GM12873 (cell line): Measurements from ENCODE around the gene SHISA6.

Source experiments
- CTCF ChIP-seq: IDR thresholded peaks from 2 replicates; pipeline ENCODE4 v1.5.1; 2012; ENCODE audit warnings: low read depth, mild to moderate bottlenecking, moderate library complexity, low read length, control low read depth; ENCODE audit not compliant: insufficient read depth; ENCODE audit errors: missing control alignments

Gene SHISA6

DNA sequence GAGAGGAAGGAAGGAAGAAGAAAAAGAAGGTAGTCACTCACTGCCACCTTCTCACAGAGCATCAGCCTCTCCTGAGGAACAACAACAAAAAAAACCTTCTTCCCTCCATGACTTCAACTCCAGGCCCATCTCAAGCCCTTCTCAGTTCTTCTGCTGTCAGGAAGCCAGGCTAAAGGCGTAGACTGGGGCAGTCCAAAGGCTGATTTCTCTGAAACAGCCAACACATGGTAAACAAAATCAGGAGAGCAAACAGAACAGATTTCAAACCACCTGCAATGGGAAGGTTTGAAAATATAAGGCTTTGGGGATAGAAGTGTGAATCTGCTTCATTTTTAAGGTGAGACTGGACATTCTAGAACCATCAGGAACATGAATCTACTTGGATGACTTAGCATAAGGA is 200.0 kb downstream of the SHISA6 start:
- TF ChIP-seq CTCF: no peak

DNA sequence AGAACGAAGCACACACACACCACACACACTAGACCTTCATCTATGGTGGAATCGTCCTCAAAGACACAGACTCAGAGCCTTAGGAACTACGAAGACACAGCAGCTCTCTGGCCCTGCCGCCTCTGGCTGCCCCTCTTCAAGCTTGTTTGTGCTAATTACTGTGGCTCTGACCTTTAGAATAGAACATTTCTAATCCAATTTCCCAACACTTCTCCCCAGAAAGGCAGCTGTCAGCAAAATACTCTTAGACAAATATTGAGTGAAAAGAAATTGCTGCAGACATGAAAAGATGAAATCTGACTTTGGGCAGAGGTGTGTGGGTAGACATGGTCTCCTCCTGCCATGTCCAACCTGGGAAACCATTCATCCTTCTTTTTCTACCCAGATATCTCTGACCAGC is 205.3 kb downstream of the SHISA6 start:
- no peak for TF ChIP-seq CTCF

DNA sequence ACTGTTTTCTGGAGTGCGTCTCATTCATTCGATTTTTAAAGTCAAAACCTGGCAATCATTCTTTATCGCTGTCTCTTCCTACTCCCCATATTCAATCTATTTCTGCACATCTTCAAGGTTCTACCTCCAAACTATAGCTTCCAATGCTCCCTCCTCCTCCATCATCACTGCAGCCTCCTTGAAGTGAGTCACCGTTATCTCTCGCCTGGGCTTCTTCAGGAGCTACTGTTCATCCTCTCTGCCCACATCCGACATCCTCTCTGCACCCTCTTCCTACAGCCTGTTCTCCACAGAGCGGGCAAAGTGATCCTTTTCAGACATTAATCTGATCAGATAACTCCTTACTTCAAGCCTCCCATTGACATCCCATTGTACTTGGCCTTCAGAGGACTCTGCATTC is 213.1 kb downstream of the SHISA6 start:
- no peak for TF ChIP-seq CTCF

GRCh38 chr17:11458279-11458678 is 217.3 kb downstream of the SHISA6 start:
- TF ChIP-seq CTCF: no peak

GRCh38 chr17:11459861-11460331 is 218.9 kb downstream of the SHISA6 start:
- no peak for TF ChIP-seq CTCF

DNA sequence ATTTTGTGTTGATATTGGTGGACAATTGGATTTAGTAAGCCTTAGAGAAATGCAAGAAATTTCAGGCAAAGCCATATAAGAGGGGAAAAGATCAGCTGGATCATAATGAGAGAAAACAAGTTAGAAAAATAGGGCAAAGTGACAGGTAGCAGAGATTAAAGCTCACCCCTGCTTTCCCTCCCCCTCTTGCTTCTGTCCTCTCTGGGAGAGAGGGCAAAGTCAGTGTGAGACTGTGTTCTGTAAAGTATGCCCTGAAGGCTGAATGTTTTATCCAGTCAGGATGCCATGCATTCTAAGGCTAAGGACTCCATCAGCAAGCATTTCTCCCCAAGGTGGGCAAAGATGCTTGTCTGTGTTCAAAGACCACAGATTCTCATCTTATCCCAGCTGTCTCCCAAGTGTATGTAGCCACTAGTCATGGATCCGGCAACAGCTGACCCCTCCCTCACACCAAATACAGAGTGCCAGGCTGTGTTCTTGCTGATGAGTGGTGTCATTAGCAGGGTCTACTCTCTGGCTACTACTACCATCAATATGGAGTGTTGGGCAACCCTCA is 221.1 kb downstream of the SHISA6 start:
- TF ChIP-seq CTCF: no peak

- TF ChIP-seq CTCF: no peak
Measured at GRCh38 chr17:11467639-11468038, 226.6 kb downstream of the SHISA6 start.
